Suprapubic skin (tissue), 3 donors: Measurements from ENCODE around the gene CD6.

Experiments
- CTCF ChIP-seq, 2 donors: fragments of 200-600 bp in 1 of 2; fragments of 450-650 bp in 1 of 2; sonication (generic) in 1 of 2; IDR thresholded peaks; one replicate each; pipeline ENCODE4 v1.5.1; 2016 to 2019; ENCODE audit warnings: antibody characterized with exemption in 2 of 2, mild to moderate bottlenecking in 1 of 2, moderate library complexity in 1 of 2
- EP300 ChIP-seq: sonication (generic); formaldehyde crosslinking; IDR thresholded peaks from one replicate; pipeline ENCODE4 v1.6.1; 2017; ENCODE audit warnings: antibody characterized with exemption
- POLR2A ChIP-seq, 2 donors: fragments of 450-650 bp; IDR thresholded peaks; one replicate each; pipeline ENCODE4 v1.6.1; 2017; ENCODE audit warnings: antibody characterized with exemption in 2 of 2, mild to moderate bottlenecking in 2 of 2, moderate library complexity in 2 of 2

DNA sequence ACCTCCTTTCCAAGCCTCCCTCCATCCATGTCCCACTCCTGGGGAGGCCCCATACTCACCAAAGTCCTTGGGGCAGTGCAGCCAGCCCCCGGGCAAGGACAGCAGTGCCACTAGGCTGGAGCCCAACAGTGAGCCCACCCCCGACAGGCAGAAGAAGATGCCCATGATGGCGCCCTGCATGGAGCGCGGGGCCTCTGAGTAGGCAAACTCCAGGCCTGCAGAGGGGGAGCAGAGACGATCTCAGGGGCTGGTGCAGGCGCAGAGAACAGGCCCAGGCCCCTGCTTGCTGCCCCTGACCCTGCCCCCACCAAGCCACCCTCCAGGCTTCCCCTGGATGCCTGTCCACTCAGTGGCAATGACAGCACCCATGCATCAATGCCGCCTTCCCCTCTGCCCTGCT is 33.7 kb upstream of the CD6 start:
- TF ChIP-seq CTCF (IDR thresholded peaks at IDR 0.05) = no peak
- no peak for TF ChIP-seq POLR2A (IDR thresholded peaks at IDR 0.05)
- TF ChIP-seq EP300 = no peak
